ENCODE measurements around the gene ZNF423. TPM values are rescaled to one million over a fixed set of nuclear protein-coding genes. Genes with fewer than 3 reads are reported as not detected.

ZNF423 gene
- total RNA-seq, 4 donors from 2014 or later, result 4.1 to 20.2 (median 10.3) TPM

- no peak for TF ChIP-seq CTCF (IDR thresholded peaks at IDR 0.05; ENCODE audit: low read depth)
Measured at GRCh38 chr16:49727611-49728010, 128.3 kb downstream of the ZNF423 start.

DNA sequence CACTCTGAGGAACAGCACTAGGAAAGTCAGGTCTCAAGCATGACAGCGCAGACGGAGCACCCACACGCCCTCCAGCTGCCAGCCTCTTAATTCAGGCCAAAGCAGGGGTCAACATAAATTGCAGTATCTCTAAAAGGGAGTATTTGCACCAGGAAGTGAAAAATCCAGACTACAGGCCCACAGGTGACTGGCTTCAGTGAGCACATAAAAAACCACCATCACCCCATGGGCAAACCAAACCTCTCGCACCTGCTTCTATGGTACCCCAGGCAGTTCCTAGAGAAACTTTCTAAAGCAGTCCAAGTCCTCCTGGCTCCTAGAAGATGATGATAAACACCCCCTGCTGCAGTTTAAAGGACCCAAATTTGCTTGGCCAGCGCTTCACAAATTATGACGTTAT is 129.8 kb downstream of the ZNF423 start:
- no peak for TF ChIP-seq CTCF (IDR thresholded peaks at IDR 0.05; ENCODE audit: low read depth)

GRCh38 chr16:49725651-49726050 is 130.3 kb downstream of the ZNF423 start:
- TF ChIP-seq CTCF (IDR thresholded peaks at IDR 0.05; ENCODE audit: low read depth), result no peak

GRCh38 chr16:49724774-49725173 is 131.1 kb downstream of the ZNF423 start:
- no peak for TF ChIP-seq CTCF (IDR thresholded peaks at IDR 0.05; ENCODE audit: low read depth)

DNA sequence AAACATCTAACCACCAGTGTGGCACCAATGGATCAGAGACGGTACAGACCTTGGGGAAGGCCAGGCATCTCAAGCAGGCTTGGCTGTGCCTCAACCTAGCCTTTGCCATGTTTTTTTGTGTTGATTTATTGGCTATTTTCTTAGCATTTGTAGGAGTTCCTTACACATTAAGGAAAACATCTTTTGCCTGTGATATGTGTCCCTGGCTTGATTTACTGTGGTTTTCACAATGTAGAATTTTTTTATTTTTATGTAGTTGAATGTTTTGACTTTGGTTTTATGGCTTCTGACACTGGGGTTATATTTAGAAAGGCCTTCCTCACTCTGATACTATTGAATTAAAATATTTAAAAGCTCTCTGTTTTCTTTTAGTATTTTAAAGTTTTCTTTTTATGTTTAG is 132.6 kb downstream of the ZNF423 start:
- TF ChIP-seq CTCF (IDR thresholded peaks at IDR 0.05; ENCODE audit: low read depth), result no peak

DNA sequence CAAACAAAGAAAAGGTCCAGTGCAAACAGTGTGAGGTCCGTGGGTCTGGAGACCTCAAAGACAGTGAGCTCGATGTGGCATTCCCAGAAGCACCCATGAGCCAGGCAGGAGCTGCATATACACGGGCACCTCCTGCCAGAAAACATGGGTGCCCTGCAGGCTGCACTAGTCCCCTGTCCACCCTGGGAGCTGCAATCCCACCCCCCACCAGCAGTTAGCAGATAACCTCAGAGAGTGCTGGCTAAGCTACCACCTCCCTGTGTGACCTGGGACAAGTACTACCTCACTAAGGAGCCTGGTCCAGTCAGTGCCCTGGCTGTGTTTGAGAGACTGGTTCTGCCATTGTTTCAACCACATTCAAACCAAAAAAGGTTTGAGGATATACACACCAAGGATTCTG is 135.7 kb downstream of the ZNF423 start:
- TF ChIP-seq CTCF (IDR thresholded peaks at IDR 0.05; ENCODE audit: low read depth), result no peak

DNA sequence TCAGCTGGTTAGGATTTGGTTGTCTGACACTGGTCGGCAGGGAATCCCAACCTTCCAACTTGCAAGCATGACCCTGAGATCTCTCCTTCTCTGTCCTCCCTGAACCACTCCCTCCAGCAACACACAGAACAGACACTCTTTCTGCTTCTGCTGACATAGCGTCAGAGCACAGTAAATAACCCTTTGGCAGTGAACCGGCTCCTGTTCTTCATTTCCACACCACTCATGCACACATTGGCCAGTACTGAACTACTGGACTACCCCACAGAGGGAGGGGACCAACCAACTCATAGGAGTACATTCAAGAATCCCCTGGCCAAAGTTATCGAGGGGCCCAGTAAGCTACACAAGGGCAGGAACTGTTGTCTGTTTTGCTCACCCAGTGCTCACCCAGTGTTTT is 138.2 kb downstream of the ZNF423 start:
- no peak for TF ChIP-seq CTCF (IDR thresholded peaks at IDR 0.05; ENCODE audit: low read depth)

Data from subcutaneous adipose tissue (tissue), 4 donors.